ENCODE data around the gene PLPPR3.

GRCh38 chr19:866769-867300, 45.1 kb upstream of the PLPPR3 start:
- TF ChIP-seq POLR2A (IDR thresholded peaks at IDR 0.05) (no peak), CTCF (IDR thresholded peaks at IDR 0.05) (no peak)
